ENCODE measurements around the gene PVALB.
"Not testable (repeated sequence)": the region's sequence is repeated elsewhere in the genome, so short reads cannot be mapped to it uniquely, and the experiment has no call there.

PVALB gene

DNA sequence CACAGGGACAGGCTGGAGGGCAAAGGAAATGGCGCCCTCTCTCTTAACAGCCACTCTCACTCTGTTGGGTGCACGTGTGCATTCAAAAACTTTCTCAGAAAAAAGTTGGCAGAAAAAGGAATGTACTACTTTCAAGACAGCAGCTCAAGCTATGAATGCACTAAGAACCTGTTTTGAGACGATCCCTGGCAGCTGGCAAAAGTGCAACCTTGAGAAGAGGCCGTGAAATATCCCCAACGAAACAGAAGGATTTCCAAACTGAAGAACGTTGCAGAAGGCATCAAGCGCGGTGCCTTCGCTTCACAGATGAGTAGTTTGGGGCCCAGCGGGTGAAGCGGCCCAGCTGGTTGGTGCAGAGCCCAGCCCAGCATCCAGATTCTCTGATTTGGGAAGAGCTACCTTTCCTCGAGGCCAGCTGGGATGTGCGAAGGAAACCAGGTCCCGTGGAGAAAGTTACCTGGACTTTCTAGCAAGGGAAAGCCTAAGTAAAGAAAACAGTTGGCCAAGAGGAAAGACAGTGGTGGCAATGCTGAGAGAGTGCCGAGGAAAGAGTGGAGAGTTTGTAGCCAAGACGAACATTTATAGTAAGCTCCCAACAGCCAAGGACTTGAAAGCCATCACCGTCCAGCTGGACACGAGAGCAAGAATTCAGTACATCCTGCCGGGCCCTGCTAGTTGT, 57.2 kb downstream of the PVALB start:
- Histone ChIP-seq H3K27me3 (ENCODE audit: low read depth) (peaks cover 8% of the 10 kb centered on the region), H3K4me1 (no peaks in the 10 kb centered on the region), H3K9me3 (no peaks in the 10 kb centered on the region), H3K4me3 (no peak overlapping the region), H3K36me3 (replicated peaks) (no peaks in the 10 kb centered on the region; the same call in 1 of the 2 replicates)
- in situ Hi-C loops (cut with MboI; ENCODE audit: low sequenced_read_pairs), result no loop called here
- DNase-seq (ENCODE audit: low spot score in 2 of 2), result peak in 1 of 2 experiments; percentile 4

DNA sequence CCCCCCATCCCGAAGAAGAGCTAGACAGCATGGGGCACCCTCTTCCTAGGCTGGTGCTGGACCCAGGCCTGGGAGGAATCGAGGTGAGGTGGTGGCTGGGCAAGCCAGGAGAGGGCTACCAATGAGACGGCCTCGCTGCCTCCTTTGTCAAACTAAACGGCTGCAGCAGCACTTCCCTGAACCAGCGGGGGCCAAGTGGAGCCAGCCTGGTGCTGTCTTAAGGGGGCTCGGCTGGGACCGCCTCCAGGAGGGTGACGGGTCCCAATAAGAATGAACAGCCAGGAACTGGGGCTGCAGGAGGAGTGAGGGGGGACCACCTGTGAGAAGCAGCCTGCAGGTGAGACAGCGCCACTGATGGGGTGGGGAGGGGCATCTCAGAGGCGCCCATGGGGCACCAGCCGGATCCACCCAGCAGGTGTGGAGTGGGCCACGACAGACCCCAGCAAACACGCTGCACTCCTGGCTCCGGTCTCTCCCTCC, 58.0 kb downstream of the PVALB start:
- Histone ChIP-seq H3K9me3 (no peaks in the 10 kb centered on the region), H3K27me3 (ENCODE audit: low read depth) (peaks cover 16% of the 10 kb centered on the region), H3K36me3 (replicated peaks) (no peaks in the 10 kb centered on the region; the same call in 1 of the 2 replicates), H3K4me3 (no peak overlapping the region), H3K4me1 (no peaks in the 10 kb centered on the region)
- DNase-seq (ENCODE audit: low spot score in 2 of 2), result peak in 1 of 2 experiments; percentile 1
- in situ Hi-C loops (cut with MboI; ENCODE audit: low sequenced_read_pairs), result no loop called here

GRCh38 chr22:36757668-36758211, 59.1 kb downstream of the PVALB start:
- no peaks in the 10 kb centered on the region; the same call in 1 of the 2 replicates for H3K36me3 ChIP-seq (replicated peaks)
- in situ Hi-C loops (cut with MboI; ENCODE audit: low sequenced_read_pairs), result no loop called here
- no peaks in the 10 kb centered on the region for H3K4me1 ChIP-seq
- H3K27me3 ChIP-seq (ENCODE audit: low read depth), result peaks cover 26% of the 10 kb centered on the region
- peak; percentile 49 to 86 for DNase-seq (ENCODE audit: low spot score in 2 of 2)
- no peaks in the 10 kb centered on the region for H3K9me3 ChIP-seq
- no peak overlapping the region for H3K4me3 ChIP-seq

DNA sequence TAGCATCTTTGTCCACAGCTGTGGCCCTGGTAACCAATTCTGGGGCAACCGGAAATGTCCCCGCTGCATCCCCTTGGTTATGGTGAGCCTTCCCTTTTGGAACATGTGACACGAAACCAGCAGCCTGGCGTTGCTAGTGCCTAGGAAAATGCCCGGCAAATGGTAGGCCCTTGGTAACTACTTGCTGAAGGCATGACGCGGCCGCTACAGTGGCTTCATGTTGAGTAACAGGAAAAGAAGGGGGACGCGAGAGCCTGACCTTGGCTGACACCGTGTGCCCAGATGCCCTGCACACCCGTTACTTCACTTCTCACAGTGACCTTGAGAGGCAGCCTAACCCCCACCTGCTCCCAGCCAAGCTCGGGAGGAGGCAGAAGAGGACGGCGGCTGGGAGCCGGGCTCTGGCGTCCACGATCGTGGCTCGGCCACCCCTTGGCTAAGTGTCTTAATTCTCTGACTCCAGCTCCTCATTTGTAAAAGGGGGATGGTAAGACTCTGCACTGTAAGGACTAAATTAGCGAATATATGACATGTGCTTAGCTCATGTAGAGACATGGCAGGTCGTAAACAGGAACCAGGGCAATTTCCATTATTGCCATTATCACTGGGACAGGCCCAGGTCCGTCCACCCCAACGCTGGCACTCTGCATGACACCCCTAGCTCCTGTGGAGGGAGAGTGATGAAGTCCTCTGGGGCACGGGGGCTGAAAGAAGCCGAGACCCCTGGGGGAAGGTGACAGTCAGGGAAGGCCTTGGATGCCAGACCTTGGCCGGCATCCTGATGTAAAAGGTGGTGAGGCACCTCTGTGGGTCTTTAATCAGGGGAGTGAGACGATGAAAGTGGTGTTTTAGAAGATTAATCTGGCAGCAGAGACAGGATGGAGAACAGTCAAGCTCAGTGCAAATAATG, 59.8 kb downstream of the PVALB start:
- DNase-seq (ENCODE audit: low spot score in 2 of 2), result peak in 1 of 2 experiments; percentile 7
- H3K27me3 ChIP-seq (ENCODE audit: low read depth), result peaks cover 32% of the 10 kb centered on the region

DNA sequence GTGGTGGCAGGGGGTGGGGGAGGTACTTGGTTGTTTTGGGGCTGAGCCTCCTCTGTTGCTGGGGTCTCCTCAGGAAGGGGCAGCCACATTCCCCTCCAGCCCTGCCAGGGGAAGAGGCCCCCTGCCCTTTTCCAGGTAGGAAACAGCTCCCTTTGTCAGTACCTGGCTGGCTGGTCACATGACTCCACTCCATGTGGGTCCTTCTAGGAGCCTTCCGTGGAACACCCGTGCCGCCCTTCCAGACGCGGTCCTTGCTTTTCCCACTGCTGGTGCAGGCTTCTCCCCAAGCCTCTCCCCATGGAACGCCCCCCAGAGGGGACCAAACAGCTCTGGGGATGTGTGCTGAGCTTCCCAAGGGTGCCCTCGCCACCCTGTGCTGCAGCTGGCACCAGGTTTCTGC, 60.8 kb downstream of the PVALB start:
- no peaks in the 10 kb centered on the region for H3K4me1 ChIP-seq
- in situ Hi-C loops (cut with MboI; ENCODE audit: low sequenced_read_pairs), result no loop called here
- H3K36me3 ChIP-seq (replicated peaks), result no peaks in the 10 kb centered on the region
- DNase-seq (ENCODE audit: low spot score in 2 of 2), result peak in 1 of 2 experiments; percentile 5
- H3K9me3 ChIP-seq, result no peaks in the 10 kb centered on the region
- no peak overlapping the region for H3K4me3 ChIP-seq
- H3K27me3 ChIP-seq (ENCODE audit: low read depth), result peaks cover 32% of the 10 kb centered on the region

More for the DNA sequence above, 59.8 kb downstream of the PVALB start:
- no peaks in the 10 kb centered on the region for H3K9me3 ChIP-seq
- H3K36me3 ChIP-seq (replicated peaks), result no peaks in the 10 kb centered on the region
- in situ Hi-C loops (cut with MboI; ENCODE audit: low sequenced_read_pairs), result no loop called here
- H3K4me3 ChIP-seq, result no peak overlapping the region
- no peaks in the 10 kb centered on the region for H3K4me1 ChIP-seq

DNA sequence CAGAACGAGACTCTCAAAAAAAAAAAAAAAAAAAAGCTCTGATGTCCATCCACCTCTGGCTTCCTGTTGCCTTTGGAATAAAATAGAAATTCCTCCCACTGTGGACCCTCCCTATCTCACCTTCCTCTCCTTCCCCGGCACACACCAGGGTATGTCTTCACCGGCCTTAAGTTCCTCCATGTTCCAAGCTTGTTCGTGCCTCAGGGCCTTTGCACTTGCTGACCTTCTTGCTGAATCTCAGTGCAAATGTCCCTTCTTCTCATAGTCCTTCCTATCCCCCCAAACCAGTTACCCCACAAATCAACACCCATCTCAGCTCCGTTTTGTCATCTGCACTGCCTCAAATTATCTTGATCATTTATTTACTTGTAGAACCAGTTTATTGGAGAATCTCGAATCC, 61.5 kb downstream of the PVALB start:
- no peak overlapping the region for H3K4me3 ChIP-seq
- H3K36me3 ChIP-seq (replicated peaks), result no peaks in the 10 kb centered on the region
- DNase-seq (ENCODE audit: low spot score in 2 of 2), result peak in 1 of 2 experiments; percentile 2
- H3K27me3 ChIP-seq (ENCODE audit: low read depth), result peaks cover 32% of the 10 kb centered on the region
- H3K9me3 ChIP-seq, result no peaks in the 10 kb centered on the region
- in situ Hi-C loops (cut with MboI; ENCODE audit: low sequenced_read_pairs), result no loop called here
- no peaks in the 10 kb centered on the region for H3K4me1 ChIP-seq

- H3K4me1 ChIP-seq; H3K9me3 ChIP-seq; in situ Hi-C loops (cut with MboI; ENCODE audit: low sequenced_read_pairs); H3K36me3 ChIP-seq (replicated peaks); H3K4me3 ChIP-seq: not testable (repeated sequence)
- H3K27me3 ChIP-seq (ENCODE audit: low read depth), result peaks cover 32% of the 10 kb centered on the region
- DNase-seq (ENCODE audit: low spot score in 2 of 2), result peak in 1 of 2 experiments; percentile 4
Observed at GRCh38 chr22:36754881-36755280, 62.0 kb downstream of the PVALB start.

DNA sequence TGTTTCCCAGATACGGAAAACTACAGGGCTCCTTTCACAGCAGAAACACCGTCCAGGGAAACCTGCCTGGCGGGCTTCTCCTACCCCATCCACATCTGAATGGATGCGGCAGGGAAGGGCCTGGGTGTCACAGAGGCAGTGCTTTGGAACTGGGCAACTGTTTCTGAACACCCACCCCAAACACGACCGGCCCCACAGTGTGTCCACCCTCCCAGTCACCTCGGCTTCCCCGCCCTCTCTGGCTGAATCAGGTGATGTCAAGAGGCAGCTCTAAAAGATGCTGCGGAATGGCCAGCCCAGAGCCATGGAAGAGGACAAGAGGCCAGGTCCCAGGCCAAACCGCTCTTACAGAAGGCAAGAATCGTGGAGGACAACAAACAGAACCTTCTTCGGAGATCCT, 62.9 kb downstream of the PVALB start:
- Histone ChIP-seq H3K27me3 (ENCODE audit: low read depth) (peaks cover 32% of the 10 kb centered on the region), H3K4me3 (no peak overlapping the region), H3K36me3 (replicated peaks) (no peaks in the 10 kb centered on the region), H3K9me3 (no peaks in the 10 kb centered on the region), H3K4me1 (no peaks in the 10 kb centered on the region)
- in situ Hi-C loops (cut with MboI; ENCODE audit: low sequenced_read_pairs), result no loop called here
- DNase-seq (ENCODE audit: low spot score in 2 of 2), result peak in 1 of 2 experiments; percentile 5

GRCh38 chr22:36753120-36753802, 63.6 kb downstream of the PVALB start:
- no peaks in the 10 kb centered on the region for H3K36me3 ChIP-seq (replicated peaks)
- DNase-seq (ENCODE audit: low spot score in 2 of 2), result peak in 1 of 2 experiments; percentile 7
- no peaks in the 10 kb centered on the region for H3K9me3 ChIP-seq
- in situ Hi-C loops (cut with MboI; ENCODE audit: low sequenced_read_pairs), result no loop called here
- no peak overlapping the region for H3K4me3 ChIP-seq
- H3K4me1 ChIP-seq, result no peaks in the 10 kb centered on the region
- peaks cover 32% of the 10 kb centered on the region for H3K27me3 ChIP-seq (ENCODE audit: low read depth)
